DMS114 treated with DMSO at 0.1 percent for 48 hours (cell line): Measurements from ENCODE around the gene DGKG.

Experiments used
- DNase-seq: peaks from one replicate; lab custom pipeline; 2025; ENCODE audit not compliant: unreplicated experiment; lab: John Stamatoyannopoulos, UW

The DGKG gene

GRCh38 chr3:186368176-186368575 is 6.1 kb upstream of the DGKG start:
- no peak for DNase-seq

DNA sequence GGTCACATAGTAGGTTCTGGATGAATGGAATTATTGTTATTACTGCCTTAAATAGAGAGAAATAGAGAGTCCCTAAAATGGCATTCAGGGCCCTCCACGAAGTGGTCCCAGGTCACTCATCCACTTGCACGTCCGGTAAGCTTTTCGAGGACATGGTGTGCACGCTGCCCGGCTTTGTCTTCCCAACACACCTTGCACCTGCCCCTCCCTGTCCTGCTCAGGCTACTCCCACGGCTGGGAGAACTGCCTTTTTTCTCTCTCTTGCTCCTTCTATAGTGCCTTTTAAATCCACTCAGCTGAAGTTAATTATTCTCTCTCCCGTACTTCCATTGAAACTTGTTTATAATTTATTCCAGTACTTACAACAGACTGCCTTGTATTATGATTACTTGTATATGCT is 5.6 kb upstream of the DGKG start:
- DNase-seq = no peak

- no peak for DNase-seq
Measured at GRCh38 chr3:186366206-186366605, 4.2 kb upstream of the DGKG start.

DNA sequence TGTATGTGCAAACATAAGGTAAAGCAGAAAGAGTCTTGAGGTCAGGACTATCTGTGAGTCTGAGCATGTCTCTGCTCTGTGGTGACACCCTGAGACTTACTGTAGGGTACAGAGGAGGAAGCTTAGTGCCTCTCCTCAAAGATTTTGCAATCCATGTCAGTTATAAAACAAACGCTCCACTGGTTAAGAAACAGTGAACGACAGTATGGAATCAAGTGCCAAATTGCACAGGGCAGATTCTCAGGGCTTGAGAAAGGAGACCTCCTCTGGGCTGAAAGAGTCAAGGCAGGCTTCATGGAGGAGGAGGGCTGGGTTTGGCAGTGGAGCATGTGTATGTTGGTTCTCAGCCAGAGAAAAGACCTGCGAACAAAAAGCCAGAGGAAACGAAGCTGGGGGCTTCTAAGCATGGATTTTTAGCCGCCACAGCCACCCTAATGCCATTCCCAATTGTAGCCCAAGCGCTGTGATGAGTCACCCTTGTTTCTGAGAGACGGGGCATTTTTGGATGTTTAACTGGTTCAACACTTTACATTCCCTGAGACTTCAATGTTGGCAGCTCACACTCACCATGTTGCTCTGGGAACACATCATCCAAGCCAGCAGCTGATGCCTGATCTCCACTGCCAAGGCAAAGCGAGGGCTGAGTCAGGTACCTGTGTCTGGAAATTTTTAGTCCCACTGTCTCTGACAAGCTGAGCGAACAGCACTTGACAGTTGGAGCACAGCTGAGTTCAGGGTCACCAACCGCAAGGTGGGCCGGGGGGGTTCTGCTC is 3.4 kb upstream of the DGKG start:
- no peak for DNase-seq

DNA sequence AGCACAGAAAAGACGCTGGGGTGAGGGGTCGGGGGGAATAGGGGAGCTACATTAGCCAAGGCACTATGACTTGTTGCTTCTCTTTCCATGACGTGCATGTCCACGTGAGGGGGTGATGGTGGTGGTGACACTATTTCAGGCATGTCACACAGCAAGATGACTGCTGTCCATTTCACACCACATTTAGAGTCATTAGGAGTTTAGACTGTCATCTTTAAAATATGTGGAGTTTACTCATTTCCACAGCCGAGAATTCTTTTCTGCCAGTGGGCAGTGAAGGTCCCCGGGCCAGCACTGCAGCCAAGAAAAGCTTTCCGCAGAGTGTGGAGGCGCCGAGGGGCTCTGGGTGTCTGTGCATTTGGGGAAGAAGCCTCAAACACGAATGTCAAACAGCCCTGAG is 954 bp upstream of the DGKG start:
- no peak for DNase-seq

GRCh38 chr3:186362537-186362842 is 456 bp upstream of the DGKG start:
- DNase-seq = no peak

DNA sequence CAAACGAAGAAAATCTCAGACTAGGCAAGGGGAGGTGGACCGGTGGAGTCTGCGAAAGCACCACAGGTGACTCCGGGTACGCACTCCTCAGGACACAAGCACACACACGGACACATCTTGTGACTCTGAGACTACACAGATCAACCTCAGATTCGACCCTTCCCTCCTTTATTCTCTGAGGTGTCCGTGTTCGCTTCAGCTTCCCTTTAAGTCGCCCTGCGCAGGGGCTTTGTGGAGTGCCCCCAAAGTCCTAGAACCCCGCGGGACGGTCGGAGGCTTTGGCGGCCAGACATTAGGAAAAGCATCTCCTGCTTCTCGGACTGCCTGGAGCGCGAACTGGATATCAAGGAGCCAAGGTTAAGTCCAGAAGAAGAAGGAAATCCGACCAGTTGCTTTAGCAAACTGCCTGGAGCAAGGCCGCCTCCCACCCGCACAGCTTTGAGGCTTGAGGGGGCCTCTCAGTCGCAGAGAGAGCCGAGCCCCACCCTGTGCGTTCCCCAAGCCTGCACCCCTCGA is 730 bp downstream of the DGKG start:
- peak; percentile 8 for DNase-seq

DNA sequence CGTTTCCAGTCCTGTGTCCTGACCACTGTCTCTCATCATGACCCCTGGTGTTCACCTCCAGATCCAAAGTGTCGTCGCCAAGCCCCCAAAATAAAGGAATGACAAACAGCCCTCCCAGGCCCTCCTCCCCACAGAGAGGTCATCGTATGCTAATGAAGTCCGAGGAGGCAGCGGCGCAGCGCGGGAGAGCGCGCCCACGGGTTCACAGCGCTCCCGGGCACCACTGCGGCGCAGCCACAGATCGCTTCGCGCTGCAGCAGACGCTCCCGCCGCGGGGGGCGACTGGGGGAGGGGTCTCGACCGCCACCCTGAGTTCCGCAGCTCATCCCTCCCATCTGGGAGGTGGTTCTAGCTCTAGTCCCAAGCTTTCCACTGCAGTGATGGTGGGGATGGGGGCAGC is 1.3 kb downstream of the DGKG start:
- DNase-seq = no peak

DNA sequence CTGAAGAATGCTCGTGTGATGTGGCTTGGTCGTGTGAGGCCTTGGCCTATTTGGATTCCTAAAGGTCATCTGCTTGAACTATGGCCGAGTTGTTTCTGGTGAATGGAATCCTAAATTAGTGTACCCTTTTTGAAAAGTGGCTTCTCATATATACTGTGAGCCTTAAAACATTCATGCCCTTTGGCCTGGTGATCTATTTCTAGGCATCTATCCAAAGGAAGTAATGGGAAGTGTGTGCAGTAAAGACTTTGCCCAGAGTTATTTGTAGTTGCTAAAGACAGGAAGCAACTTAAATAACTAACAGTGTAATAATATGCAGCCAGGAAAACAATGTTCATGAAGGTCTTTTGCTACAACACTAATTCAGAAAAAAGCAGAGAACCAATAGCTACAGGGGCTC is 3.0 kb downstream of the DGKG start:
- no peak for DNase-seq

DNA sequence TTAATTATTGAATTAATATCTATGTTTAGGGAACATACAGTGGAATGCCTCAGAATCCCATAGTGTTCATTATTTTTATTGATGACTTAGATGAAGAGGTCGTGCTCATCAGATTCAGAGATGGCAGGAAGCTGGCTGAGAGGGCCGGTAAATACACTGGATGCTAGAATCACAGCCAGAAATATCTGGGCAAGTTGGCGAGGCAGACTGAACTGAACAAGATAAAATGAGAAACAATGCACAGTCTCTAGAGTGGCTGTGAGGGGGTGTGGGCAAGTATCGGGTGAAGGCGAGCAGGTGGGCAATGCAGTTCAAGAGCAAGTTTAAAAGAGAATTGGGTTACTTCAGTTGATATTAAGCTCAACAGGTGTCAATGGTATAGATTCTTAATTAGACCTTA is 5.9 kb downstream of the DGKG start:
- no peak for DNase-seq

- DNase-seq = no peak
Measured at GRCh38 chr3:186354100-186354499, 7.9 kb downstream of the DGKG start.

DNA sequence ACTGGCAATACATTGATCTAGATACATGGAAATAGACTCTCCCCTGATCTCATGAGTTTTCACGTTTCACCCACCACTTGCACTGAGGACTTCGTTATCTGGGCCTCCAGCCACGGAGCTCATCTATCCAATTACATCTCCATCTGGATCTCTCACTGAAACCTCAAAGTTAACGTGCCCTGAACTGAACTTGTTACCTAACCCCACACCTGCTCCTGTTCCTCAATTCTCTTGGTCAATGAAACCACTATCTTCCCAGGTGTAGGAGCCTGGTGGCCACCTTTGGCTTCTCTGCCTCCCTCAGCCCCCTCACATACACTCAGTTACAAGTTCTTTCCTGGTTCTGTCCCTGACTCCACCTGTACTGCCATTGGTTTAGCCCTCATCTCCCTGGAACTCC is 9.7 kb downstream of the DGKG start:
- DNase-seq = no peak

- DNase-seq = no peak
Measured at GRCh38 chr3:186342197-186342596, 19.8 kb downstream of the DGKG start.

DNA sequence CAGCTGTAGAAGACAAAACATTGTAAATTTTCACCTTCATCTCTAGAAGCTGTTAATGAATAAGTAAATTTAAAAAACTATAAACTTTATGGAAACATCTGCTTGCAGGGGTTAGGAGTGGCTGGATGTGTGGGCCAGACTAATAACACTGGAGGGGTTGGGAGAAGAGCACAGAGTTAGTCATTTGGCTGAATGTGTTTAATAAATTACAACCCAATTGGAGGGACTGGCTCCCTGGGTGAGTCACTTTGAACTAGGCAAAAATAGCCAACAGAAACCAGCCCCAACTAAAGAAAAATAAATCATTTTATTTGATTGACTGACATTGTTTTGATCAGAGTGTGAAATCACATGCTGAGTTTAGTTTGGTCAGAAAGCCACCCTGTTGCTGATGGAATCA is 21.8 kb downstream of the DGKG start:
- no peak for DNase-seq

GRCh38 chr3:186339180-186339918 is 22.7 kb downstream of the DGKG start:
- DNase-seq = no peak

DNA sequence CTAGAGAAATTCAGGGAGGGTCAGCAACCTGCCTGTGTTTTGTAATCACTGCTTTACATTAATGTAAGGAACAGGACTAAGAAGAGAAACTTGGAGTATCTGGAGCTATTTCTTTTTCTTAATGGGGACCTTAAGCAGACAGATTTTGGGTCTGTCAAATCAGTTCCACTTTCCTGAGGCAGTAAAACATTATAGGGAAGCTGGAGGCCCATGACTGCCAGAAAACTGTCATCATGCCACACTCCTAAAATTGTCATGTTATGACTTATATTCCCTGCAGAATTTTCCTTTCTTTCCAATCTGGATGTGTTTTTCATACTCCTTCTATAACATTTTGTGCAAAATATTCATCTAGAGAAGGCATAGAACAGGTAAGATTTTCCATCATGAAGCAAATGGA is 28.8 kb downstream of the DGKG start:
- DNase-seq = no peak

DNA sequence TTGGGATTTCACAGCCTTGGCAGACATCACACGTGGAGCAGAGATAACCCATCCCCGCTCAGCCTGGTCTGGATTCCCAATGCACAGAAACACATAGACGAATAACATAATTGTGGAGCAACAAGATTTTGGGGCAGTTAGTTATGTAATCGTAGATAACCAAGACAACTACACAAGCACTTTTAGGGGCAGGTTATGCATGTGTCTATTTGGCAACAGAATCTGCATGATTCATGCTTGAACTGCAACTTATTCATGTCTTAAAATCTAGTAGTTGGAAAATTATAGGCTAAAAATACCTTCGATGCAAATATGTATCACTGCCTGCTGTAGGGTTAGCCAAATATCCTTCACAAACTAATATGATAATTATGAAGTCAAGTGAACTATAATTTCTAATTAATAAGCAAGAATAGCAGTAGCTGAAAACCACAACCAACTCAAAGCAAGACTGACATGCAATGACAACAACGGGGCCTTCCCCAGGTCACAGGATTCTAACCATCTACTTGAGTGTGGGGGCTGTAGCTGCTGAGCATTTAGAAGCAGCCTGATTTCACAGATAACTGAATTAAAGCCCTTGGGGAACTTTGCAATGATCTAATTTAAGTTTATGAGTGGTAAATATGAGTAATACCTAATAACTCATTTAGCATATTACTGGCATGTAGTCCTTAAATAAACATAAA is 31.1 kb downstream of the DGKG start:
- DNase-seq = no peak

DNA sequence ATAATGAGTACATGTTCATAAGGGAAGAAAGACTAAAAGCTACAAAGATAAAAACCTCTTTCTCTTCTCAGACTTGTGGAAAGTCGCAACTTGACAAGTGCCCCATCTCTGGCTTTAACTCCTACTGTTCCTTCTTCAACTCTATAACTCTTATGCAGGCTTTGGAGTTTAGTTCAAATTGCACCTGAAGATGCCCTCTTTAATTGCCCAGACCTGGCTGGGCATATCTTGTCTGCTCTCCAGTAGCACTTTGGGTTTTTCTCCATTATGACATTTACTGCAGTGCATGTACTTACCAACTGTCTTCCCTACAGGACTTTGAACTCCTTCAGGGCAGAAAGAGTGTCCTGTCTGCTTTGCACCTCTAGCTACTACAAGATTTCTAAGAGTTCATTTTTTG is 32.4 kb downstream of the DGKG start:
- no peak for DNase-seq

GRCh38 chr3:186327912-186328487 is 34.0 kb downstream of the DGKG start:
- no peak for DNase-seq

DNA sequence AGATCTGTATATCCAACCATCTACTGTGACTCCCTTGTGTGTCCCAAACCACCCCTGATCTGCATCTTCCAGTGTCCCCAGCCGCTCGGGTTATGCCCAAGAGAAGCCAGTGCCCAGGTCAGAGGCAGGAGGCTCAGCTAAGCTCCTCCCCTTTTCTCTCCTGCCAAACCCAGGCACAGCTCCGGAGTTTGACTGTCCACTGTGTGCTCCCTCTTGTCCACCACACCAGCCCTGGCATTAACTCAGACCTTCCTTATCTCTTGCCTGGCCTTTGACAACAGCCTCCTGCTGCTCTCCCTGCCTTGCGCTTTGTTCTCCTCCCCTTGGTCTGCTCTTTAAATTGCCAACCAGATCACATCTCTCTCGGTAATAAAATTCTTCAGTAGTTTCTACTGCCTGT is 39.3 kb downstream of the DGKG start:
- no peak for DNase-seq

DNA sequence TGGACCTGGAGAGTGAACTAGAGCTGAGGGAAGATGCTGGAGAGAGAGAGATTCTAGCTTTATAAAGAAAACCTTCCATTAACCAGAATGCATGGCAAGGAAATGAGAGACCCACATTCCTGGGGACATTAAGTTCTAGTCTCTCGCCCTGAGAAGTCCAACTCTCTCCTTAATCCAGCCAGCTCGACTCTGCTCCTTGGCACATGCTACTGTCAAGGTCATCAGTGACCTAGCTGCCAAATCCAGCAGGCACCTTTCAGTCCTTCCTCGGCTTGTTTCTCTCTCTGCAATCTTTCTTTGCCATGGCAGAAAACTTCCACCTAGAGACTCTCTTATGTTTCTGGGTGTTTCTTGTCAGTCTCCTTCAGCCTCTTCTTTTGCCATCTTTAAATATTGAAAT is 40.3 kb downstream of the DGKG start:
- DNase-seq = no peak
